ENCODE results near the gene VAMP2. TPM values are rescaled to one million over a fixed set of nuclear protein-coding genes. Genes with fewer than 3 reads are reported as not detected.

Gene VAMP2
- total and polyA plus RNA-seq, 4 donors = 33.9 to 76.2 (median 45.8) TPM

DNA sequence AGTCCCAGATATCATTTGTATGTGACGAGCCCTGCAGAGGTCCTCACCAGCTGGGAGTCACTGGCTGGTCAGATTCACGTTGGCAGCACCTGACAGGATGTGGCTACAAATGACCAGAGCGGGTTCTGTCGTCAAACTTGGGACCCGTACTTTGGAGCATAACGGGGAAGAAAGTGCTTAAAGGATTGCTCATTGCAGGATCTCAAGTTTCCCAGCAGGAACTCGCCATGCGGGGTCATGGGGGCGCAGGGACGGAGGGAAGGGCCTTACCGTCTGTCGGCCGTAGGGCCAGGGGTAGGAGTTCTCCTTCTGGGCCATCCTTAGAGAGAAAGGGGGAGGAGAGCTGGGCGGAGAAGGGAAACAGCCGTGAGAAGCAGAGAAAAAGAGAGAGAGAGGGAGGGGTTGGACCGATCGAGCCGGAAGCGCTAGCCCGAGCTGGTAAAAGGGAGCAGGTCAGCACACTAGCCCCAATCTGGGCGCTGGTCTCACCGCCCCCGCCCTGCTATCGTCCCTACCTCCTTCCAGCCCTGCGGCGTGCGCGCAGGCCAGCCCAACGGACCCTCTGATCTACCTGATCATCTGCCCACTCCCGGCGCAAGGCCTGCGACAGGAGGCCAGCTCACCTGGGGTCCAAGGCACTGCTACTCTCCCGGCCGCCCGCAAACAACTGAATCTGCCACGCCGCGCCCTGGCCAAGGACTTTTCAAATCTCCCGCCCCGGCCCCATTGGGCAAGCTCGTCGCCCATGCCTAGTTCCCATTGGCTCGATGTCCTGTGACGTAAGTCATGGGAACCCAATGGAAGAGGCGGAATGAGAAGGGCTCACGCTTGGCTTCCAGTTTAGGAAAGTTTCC is 47.4 kb upstream of the VAMP2 start, which contains the start of gene AURKB:
Gene AURKB, minus strand, starts transcription at position 669 of the 854 bp plus-strand sequence. Its CDS starts 351 bp downstream, at position 318.
- DNase-seq (peak; percentile 97 to 99 (median 99)), ATAC-seq (ENCODE audit: insufficient read depth, low FRiP score) (peak; percentile 92)
- Histone ChIP-seq H3K9me3 (ENCODE audit: control insufficient read depth in 4 of 4, insufficient read depth in 3 of 4, low read length in 3 of 4) (no peaks in the 10 kb centered on the region), H3K9ac (ENCODE audit: insufficient read depth in 1 of 2, low read length in 2 of 2) (peak within 1 kb of the TSS; percentile 55 to 95), H3K27ac (ENCODE audit: low read depth in 1 of 2, low read length in 1 of 2) (peak within 1 kb of the TSS; percentile 41 to 61), H3K4me1 (ENCODE audit: control insufficient read depth in 5 of 5, insufficient read depth in 5 of 5, low read length in 5 of 5) (peaks cover 0 to 17% (median 0%) of the 10 kb centered on the region in 5 donors), H3K27me3 (ENCODE audit: control insufficient read depth in 3 of 3, insufficient read depth in 3 of 3, low read length in 2 of 3) (peaks cover 0 to 2% (median 0%) of the 10 kb centered on the region in 3 donors), H3K36me3 (ENCODE audit: control insufficient read depth in 4 of 4, insufficient read depth in 4 of 4, low read length in 4 of 4) (no peaks in the 10 kb centered on the region), H3K4me3 (peak within 1 kb of the TSS; percentile 12)
- TF ChIP-seq, protein P1, sequence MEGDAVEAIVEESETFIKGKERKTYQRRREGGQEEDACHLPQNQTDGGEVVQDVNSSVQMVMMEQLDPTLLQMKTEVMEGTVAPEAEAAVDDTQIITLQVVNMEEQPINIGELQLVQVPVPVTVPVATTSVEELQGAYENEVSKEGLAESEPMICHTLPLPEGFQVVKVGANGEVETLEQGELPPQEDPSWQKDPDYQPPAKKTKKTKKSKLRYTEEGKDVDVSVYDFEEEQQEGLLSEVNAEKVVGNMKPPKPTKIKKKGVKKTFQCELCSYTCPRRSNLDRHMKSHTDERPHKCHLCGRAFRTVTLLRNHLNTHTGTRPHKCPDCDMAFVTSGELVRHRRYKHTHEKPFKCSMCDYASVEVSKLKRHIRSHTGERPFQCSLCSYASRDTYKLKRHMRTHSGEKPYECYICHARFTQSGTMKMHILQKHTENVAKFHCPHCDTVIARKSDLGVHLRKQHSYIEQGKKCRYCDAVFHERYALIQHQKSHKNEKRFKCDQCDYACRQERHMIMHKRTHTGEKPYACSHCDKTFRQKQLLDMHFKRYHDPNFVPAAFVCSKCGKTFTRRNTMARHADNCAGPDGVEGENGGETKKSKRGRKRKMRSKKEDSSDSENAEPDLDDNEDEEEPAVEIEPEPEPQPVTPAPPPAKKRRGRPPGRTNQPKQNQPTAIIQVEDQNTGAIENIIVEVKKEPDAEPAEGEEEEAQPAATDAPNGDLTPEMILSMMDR (IDR thresholded peaks at IDR 0.05; ENCODE audit: control extremely low read depth, extremely low read depth) = no peak
- 1 to 2% methylated on average over 43 to 46 of the region's 46 CpGs for WGBS, 2 donors

GRCh38 chr17:8206536-8206935 is 43.8 kb upstream of the VAMP2 start:
- H3K4me1 ChIP-seq (ENCODE audit: control insufficient read depth in 5 of 5, insufficient read depth in 5 of 5, low read length in 5 of 5) = peaks cover 0 to 17% (median 0%) of the 10 kb centered on the region in 5 donors
- no peaks in the 10 kb centered on the region for H3K27me3 ChIP-seq (ENCODE audit: control insufficient read depth in 3 of 3, insufficient read depth in 3 of 3, low read length in 2 of 3)
- no peak for ATAC-seq (ENCODE audit: insufficient read depth, low FRiP score)
- H3K9me3 ChIP-seq (ENCODE audit: control insufficient read depth in 4 of 4, insufficient read depth in 3 of 4, low read length in 3 of 4) = no peaks in the 10 kb centered on the region
- WGBS, 2 donors = 96 to 98% methylated on average over 12 of the region's 12 CpGs
- TF ChIP-seq, protein P1 (IDR thresholded peaks at IDR 0.05; ENCODE audit: control extremely low read depth, extremely low read depth) = no peak
- H3K27ac ChIP-seq (ENCODE audit: low read depth in 1 of 2, low read length in 1 of 2) = no peak overlapping the region
- DNase-seq = no peak
- no peak overlapping the region for H3K9ac ChIP-seq (ENCODE audit: insufficient read depth in 1 of 2, low read length in 2 of 2)
- no peak overlapping the region for H3K4me3 ChIP-seq
- peaks cover 0 to 4% (median 0%) of the 10 kb centered on the region in 4 donors for H3K36me3 ChIP-seq (ENCODE audit: control insufficient read depth in 4 of 4, insufficient read depth in 4 of 4, low read length in 4 of 4)

DNA sequence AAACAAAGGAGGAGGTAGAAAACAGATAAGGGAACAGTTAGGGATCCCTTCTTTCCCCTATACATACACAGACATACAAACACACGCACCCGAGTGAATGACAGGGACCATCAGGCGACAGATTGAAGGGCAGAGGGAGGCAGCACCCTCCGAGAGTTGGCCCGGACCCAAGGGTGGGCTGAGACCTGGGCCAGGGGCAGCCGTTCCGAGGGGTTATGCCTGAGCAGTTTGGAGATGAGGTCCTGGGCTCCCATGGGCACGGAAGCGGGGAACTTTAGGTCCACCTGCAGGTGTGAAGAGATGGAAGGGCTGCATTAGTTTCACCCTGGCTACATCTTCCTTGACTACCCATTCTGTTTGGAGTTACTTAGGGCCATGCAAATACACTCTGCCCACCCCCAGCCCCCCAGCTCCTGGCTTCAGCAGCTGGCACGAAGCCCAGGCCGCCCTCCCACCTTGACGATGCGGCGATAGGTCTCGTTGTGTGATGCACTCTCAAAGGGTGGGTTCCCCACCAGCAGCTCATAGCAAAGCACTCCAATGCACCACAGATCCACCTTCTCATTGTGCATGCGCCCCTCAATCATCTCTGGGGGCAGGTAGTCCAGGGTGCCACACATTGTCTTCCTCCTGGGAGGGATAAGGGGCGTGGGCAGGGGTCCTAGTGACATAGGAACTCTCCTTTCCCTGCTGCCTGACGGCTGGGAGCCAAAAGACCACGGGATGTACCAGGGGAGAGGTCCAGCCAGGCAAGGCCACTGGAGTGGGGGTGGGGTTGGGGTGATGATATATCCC is 42.2 kb upstream of the VAMP2 start:
- TF ChIP-seq, protein P1 (IDR thresholded peaks at IDR 0.05; ENCODE audit: control extremely low read depth, extremely low read depth) = no peak
- no peak overlapping the region for H3K4me3 ChIP-seq
- peaks cover 0 to 4% (median 0%) of the 10 kb centered on the region in 4 donors for H3K36me3 ChIP-seq (ENCODE audit: control insufficient read depth in 4 of 4, insufficient read depth in 4 of 4, low read length in 4 of 4)
- H3K4me1 ChIP-seq (ENCODE audit: control insufficient read depth in 5 of 5, insufficient read depth in 5 of 5, low read length in 5 of 5) = peaks cover 0 to 8% (median under 1%) of the 10 kb centered on the region in 5 donors
- ATAC-seq (ENCODE audit: insufficient read depth, low FRiP score) (no peak), DNase-seq (no peak)
- H3K27ac ChIP-seq (ENCODE audit: low read depth in 1 of 2, low read length in 1 of 2) = no peak overlapping the region
- no peak overlapping the region for H3K9ac ChIP-seq (ENCODE audit: insufficient read depth in 1 of 2, low read length in 2 of 2)
- no peaks in the 10 kb centered on the region for H3K27me3 ChIP-seq (ENCODE audit: control insufficient read depth in 3 of 3, insufficient read depth in 3 of 3, low read length in 2 of 3)
- no peaks in the 10 kb centered on the region for H3K9me3 ChIP-seq (ENCODE audit: control insufficient read depth in 4 of 4, insufficient read depth in 3 of 4, low read length in 3 of 4)
- 91 to 94% methylated on average over 17 to 19 of the region's 19 CpGs for WGBS, 2 donors
